UCSD-AML1 (cell line): ENCODE results near the gene MAPT.
"Not testable (repeated sequence)": the region's sequence is repeated elsewhere in the genome, so short reads cannot be mapped to it uniquely, and the experiment has no call there.

Experiments
- DNase-seq: peaks from one replicate; lab custom pipeline; 2025; ENCODE audit not compliant: unreplicated experiment; lab: John Stamatoyannopoulos, UW

Gene MAPT

DNA sequence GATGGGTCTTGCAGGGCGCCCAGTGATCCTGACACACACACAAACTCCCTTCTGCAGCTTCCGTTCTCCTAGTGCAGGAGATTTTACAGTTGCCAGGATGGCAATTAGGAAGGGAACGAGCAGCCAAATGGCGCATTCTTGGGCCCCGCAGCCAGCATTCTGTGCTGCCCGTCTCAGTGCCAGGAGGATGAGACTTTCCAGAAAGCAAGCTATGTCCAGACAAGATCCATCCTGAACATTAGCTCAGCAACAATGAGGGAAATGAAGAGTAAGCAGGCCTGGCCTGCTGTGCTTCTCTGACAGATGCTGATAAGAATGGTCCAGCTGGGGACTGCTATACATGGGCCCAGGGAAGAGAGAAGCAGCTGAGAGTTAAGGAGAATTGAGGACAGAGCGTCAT lies 33.2 kb upstream of the MAPT start:
- no peak for DNase-seq

DNA sequence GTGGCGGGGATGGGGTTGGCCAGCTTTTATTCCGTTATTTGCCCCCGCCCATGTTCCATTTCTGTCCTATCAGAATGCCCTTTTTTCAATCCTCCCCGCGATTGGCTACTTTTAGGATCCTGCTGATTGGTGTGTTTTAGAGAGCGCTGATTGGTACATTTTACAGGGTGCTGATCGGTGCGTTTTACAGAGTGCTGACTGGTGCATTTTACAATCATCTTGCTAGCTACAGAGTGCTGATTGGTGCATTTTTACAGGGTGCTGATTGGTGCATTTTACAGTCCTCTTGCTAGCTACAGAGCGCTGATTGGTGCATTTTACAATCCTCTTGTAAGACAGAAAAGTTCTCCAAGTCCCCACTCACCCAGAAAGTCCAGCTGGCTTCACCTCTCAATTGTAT lies 32.2 kb upstream of the MAPT start:
- DNase-seq, result not testable (repeated sequence)

DNA sequence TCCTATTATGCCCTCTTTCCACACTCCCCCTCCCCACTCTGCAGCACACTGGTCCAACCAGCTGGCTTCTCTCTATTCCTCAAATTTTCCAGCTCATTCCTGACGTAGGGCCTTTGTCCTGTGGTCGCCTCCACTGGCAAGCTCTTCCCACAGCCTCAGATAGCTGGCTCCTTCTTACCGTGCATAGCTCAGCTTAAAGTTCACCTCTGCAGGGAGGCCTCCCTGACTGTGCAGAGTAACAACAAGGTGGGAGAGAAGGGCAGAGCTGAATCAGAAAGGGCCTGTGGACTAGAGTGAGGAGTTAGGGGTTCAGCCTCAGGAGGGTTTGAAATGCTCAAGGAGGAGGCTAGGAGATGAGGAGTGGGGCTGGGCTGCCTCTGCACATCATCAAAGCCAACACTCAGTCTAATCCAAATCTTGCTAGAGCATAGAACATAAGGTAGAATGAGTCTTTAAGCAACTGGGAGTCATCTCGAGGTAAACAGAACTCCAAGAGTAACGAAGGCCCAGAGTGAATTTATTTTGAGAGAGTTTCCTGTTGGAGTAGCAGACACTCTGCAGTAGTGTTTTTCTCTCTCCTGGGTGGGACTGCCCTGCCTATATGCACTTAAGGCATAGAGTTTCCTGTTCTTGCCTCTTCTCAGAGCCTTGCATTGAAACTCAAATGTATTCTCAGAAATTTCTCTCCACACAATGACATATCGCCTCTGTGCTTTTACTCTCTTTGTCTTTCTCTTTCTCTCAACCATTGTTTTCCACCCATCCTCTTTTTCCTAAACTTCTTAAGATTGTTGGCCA lies 30.3 kb upstream of the MAPT start:
- DNase-seq, result no peak

DNA sequence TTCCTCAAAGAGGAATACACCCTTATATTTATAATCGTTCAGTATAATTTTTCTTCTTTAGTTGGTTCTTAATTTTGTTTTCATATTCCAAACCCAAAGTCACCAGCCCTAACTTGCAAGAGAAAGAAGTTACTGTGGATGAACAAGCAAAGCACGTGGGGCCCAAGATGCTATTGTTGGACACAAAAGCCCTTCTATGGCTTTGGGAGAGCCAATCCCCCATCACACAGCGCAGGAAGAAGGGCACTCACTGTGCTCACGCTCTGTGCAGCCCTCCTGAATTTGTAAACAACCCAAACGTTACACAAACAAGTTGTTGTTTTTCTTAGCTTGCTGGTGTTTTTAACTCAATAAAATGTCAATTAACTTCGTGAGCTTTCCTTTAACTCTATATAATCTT lies 27.2 kb upstream of the MAPT start:
- DNase-seq, result no peak

DNA sequence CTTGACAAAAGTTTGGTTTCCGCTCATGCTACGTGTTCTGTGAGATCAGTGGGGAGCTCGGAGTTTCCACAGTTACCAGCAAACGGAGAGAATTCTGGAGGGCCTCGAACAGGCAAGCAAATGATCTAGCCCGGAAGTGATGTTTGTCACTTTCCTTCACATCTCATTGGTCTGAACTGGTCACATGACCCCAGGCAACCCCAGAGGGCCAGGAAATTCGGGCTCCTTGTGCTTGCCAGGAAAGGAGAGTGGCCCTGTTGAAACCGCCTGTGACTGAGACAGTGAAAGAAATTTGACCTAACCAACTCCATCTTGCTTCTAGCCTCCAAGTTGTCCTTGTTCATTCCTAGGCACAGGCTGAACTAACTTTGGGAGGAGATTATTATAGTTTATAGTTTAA lies 26.7 kb upstream of the MAPT start:
- DNase-seq, result no peak

DNA sequence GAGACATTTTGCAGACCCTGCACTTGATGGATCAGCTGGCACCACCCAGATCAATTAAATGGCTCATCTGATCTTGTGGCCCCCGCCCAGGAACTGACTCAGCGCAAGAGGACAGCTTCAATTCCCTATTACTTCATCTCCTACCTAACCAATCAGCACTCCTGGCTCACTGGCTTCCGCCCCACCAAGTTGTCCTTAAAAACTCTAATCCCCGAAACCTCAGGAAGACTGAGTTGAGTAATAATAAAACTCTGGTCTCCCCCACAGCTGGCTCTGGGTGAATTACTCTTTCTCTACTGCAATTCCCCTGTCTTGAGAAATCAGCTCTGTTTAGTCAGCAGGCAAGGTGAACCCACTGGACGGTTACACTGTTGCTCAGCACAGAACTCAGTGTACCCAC lies 26.1 kb upstream of the MAPT start:
- DNase-seq, result no peak

DNA sequence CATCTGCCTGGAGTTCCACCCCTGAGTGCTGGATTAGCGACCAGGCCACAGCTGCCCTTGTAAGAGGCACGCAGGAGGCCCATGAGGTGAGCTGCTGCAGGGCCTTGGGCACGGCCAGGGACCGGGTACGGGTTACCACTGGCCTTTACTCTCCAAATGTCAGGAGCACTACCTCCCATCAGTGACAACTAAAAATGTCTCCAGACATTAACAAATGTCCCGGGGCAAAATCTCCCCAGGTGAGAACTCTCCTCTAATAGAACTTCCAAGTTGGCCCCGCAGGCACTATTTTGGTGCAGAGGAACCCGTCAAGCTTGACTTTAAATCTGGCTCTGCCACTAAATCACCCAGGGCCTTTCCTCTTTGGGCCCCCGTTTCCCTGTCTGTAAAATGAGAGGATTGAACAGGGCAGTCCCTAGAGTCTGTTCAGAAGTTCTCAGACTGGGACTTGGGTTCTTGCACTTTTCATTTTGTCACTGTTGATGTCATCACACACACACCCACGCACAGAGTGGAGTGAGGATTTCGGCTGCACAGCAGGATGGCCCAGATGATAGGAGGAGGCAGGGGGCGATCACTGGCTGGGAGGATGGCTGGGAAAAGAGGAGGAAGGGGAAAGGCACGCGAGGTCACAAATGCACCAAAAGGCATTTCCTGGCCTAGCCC lies 24.5 kb upstream of the MAPT start:
- no peak for DNase-seq

DNA sequence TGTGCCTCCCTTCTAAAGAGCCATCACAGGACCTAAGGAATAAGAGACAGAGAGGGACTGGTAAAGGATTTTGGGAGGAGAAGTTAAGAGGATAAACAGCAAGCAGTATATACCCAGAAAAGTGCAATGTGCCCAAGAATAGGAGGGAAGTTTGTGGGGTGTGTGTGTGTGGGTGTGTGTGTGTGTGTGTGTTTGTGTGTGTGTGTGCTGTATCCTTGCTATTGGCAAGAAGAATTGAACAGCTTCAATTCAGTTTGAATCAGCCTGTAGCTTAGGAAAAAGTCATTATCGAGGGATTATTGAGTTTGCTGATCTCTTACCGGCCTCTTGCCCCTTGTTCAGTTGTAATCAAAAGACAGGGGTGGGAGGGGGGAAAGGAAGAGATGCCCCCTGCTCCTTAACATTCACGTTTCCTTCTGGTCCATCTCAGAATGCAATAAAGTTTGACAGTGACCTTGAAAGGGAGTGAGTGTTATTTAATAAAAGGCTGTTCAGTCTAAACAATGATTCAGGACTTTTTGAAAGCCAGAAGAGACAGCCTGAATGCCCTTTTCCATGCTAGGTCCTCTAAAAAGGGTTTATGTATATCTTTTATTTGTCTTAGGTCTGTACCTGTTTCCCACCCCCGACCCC lies 23.9 kb upstream of the MAPT start:
- DNase-seq, result no peak

DNA sequence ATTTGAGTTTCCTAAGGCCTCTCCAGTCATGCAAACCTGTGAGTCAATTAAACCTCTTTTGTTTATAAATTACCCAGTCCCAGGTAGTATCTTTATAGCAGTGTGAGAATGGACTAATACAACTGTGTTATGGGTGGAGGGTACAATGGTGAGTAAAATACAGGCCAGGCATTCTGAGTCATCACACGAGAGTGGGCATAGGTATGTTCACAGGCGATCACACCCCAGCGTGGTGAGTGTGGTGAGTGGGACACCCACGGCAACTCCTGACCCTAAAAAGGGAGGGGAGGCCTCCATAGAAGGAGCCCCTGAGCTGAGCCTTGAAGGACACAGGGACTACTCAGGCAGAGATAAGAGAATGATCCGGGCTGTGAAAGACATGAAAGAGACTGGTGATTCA lies 22.6 kb upstream of the MAPT start:
- no peak for DNase-seq

DNA sequence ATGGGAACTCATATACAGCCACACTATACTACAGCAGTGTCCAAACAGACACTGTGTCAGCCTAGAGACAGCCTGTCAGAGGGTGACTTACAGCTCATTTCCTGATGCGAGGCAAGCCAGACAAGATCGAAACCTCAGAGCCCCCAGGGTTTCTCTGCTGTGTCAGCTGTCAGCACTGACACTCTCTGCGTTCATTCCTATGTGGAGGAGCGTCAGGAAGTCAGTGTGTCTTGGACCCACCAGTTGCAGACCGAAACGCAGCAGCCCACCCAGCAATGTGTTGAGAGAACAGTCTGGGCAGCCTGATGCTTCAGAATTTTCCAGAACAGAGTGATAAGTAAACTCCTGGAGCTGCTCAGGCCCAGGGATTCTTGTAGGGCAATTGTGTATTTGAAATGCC lies 20.6 kb upstream of the MAPT start:
- no peak for DNase-seq

DNA sequence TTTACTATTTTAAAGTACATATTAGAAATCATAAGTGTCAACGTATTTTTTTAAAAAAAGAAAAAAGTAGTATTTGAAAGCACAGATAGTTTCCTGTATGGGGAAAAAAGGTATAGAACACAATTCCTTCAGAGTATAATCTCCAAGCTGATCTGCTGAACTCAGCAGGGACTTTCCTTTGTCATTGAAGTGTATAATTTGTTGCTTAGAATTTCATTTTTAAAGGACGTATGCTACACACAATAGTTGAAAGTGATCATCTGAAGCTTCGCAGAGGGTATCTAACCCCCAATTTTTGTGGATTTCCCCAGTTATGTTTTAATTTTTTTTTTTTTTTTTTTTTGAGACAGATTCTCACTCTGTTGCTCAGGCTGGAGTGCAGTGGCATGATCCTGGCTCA lies 20.2 kb upstream of the MAPT start:
- no peak for DNase-seq

DNA sequence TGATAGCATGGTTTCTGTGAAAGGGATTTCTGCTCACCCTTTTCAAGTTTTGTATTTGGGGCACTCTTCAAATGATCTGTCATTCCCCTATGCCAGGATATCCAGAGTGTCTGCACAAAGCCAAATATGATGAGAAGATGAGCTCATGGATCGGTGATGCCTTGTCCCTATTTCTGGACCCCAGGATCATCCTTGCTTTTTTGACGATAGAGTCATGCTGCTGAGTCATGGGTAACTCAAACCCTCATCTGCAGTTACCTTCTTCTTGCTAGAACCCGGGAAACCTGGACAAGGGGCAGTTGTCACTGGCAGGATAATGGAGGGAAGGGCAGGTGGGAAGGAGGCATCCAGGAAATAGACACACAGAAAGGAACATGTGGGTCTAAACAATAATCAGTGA lies 17.8 kb upstream of the MAPT start:
- no peak for DNase-seq

DNA sequence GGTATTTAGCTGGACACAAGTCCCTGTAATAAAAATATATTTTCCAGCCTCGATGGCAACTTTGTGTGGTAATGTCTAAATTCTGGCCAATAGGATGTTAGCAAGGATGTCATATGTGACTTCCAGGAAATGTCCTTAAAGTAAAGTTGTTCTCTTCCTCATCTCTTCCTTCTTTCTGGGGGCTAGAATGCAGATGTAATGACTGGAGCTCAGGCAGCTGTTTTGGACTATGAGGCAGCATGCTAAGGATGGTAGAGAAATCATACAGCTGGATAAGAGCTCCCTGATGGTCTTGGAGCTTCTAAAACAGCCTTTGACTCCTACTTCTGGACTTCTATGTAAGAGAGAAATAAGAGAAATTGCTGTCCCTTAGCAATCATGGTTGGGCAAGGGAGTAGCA lies 16.9 kb upstream of the MAPT start:
- DNase-seq, result no peak

DNA sequence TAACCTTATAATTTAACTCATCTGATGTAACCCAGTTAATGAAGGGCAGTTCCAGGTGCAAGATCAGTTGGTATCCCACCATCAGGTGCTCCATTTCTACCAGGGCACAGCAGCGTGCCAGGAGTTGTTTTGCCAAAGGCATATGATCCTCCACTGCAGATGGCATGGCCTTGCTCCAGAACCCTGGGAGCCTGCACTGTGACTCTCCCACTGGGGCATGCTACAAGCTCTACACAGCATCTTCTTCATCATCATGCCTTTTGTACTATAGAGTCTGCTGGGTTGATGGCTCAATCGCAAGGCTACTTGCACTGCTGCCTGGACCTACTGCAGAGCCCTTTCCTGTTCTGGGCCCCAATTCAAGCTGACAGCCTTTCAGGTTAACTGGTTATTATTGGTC lies 11.3 kb upstream of the MAPT start:
- DNase-seq, result no peak

DNA sequence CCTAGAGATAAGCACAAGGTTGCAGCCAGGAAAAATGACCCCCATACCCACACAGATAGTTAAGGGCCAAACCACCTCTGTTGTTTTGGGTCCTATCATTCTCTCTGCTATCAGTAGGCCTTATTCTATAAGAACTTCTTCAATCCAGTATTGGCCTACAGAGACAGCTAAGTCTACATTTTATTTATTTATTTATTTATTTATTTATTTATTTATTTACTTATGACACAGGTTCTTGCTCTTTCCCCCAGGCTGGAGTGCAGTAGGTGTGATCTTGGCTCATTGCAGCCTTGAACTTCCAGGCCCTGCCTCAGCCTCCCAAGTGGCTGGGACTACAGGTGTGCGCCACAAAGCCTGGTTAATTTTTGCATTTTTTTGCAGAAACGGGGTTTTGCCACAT lies 7.5 kb upstream of the MAPT start:
- no peak for DNase-seq

DNA sequence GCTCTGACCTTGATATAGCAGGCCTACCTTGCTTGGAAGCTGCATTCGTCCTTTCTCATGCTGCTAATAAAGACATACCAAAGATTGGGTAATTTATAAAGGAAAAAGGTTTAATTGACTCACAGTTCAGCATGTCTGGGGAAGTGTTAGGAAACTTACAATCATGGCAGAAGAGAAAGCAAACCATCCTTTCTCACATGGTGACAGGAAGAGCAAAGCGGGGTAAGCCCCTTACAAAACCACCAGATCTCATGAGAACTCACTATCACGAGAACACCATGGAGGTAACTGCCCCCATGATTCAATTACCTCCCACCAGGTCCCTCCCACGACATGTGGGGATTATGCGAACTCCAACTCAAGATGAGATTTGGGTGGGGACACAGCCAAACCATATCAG lies 6.0 kb upstream of the MAPT start:
- DNase-seq, result no peak

DNA sequence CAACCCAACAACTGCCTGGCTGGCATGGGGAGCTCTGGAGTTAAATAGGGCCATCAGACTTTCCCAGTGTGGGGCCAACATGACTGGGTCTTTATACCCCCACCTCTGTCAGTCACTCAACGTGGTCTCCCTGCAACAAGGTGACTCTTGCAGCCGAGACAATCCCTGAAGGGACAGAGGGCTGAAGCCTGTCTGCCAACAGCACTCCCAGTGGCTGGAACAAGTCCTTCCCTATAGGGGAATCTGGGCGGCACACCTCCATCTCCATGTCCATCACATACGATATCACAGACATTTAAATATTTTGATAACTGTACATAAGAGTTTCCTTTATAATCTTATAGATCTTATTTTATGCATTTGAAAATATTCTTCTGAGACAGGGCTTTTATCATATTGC lies 4.8 kb upstream of the MAPT start:
- no peak for DNase-seq

DNA sequence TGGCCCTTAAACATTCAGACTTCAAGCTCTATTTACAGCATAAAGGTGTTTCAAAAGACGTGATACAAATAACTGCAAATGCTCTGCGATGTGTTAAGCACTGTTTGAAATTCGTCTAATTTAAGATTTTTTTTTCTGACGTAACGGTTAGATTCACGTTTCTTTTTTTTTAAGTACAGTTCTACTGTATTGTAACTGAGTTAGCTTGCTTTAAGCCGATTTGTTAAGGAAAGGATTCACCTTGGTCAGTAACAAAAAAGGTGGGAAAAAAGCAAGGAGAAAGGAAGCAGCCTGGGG lies 681 bp upstream of the MAPT start:
- DNase-seq, result no peak

DNA sequence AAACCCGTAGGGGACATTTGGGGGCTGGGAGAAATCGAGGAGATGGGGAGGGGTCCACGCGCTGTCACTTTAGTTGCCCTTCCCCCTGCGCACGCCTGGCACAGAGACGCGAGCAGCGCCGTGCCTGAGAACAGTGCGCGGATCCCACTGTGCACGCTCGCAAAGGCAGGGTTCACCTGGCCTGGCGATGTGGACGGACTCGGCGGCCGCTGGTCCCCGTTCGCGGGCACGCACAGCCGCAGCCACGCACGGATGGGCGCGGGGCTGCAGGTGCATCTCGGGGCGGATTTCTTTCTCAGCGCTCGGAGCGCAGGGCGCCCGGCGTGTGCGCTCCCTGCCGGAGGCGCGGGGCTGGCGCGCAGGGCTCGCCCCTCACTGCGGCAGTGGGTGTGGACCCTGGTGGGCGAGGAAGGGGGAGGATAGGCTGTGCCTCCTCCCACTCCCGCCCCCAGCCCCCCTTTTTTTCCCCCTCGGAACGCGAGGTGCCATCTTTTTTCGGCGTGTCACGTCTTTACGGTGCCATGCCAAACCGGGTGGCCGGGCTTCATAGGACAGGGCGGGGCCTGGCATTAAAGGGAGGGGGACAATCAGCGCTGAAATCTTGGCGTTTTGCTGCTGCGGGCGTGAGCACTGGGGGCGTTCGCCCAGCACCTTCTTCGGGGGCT lies 1.1 kb downstream of the MAPT start:
- no peak for DNase-seq

DNA sequence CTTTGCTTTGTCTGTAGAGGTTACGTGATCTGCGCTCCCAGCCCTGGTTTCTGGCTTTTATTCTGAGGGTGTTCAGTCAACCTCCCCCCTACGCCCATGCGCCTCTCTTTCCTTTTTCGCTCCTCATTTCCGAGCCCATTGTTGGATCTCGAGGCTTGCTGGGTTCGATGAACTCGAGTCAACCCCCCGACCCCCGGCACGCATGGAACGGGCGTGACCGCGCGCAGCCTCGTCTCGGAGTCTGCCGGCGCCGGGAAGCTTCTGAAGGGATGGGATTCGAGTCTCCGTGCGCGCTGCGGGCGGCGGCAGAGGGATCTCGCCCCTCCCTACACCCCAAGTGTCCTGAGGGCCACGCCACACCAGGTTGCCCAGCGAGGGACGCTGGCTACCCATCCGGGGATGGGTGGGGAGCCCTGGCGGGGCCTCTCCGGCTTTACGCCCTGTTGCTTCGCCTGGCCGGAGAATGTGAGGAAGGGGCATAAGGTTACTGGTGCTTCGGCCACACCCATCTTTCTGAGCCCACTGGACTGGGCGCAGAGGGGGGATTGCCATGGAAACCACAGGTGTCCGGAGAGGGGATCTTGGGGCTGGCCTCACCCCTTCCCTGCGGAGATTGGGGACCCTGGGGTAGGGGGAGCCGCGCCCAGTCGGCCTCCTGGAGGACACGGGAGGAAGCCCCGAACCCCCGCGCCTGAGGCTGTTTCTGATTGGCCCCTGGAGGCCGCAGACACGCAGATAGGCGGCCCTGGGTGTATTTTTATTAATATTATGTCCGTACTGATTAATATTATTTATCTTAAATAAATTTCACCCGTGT lies 1.8 kb downstream of the MAPT start:
- no peak for DNase-seq
